SW 1271 (cell line): Measurements from ENCODE around the gene MTA2.

ENCODE experiments used
- DNase-seq, 2 experiments: peaks; one replicate each; lab custom pipeline; 2025; lab: John Stamatoyannopoulos, UW

The MTA2 gene

DNA sequence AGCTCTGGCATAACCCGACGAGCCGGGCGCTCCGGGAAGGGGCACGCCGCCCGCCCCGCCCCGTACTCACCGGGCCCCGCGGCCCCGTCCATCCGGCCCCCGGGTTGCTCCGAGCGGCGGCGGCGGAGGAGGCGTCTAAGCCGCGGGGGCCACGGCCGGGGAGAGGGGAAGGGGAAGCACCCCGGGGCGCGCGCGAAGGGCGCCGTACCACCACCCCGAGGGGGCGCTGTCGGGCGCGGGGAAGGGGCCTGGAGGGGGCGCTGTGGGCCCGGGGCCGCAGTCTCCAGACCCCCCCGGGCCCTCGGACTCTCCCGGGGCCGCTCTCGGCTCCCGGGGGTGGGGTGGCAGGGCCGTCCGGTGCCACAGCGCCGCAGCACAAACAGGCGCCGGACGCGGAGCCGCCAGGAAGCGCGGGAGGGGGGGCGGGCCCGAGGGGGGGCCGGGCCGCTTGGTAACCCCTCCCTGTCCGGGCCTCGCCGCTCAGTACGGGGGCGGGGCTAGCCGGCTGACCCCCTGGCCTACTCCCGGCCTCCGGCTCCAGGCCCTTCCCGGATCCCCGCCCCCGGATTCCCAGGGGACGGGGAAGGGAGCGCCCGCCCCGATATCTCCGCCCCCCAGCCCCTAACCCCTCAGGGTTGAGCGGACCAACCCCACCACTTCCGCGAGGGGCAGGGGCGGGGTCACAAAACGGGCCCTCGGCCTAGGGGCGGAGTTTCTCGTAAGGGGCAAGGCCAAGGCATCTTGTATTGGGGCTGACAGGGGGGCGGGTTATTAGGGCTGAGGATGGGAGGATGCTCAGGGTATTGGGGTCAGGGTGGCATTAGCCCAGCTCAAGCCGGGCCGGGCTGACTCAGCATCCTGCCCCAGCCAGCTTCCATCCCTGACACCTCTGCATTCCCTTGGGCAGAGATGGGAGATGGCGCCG, 11.0 kb upstream of the MTA2 start, which contains the start of the genes EML3 and ROM1:
Gene EML3 (minus strand): TSS at position 410 of the 925 bp plus-strand sequence. CDS start 318 bp downstream, at position 92.
Gene ROM1 (plus strand): TSS at position 892 of the 925 bp plus-strand sequence. CDS start 25 bp downstream, at position 917.
- peak; percentile 69 to 87 for DNase-seq

- DNase-seq, result peak in 1 of 2 experiments; percentile 50
Observed at GRCh38 chr11:62611705-62612365, 10.2 kb upstream of the MTA2 start.

DNA sequence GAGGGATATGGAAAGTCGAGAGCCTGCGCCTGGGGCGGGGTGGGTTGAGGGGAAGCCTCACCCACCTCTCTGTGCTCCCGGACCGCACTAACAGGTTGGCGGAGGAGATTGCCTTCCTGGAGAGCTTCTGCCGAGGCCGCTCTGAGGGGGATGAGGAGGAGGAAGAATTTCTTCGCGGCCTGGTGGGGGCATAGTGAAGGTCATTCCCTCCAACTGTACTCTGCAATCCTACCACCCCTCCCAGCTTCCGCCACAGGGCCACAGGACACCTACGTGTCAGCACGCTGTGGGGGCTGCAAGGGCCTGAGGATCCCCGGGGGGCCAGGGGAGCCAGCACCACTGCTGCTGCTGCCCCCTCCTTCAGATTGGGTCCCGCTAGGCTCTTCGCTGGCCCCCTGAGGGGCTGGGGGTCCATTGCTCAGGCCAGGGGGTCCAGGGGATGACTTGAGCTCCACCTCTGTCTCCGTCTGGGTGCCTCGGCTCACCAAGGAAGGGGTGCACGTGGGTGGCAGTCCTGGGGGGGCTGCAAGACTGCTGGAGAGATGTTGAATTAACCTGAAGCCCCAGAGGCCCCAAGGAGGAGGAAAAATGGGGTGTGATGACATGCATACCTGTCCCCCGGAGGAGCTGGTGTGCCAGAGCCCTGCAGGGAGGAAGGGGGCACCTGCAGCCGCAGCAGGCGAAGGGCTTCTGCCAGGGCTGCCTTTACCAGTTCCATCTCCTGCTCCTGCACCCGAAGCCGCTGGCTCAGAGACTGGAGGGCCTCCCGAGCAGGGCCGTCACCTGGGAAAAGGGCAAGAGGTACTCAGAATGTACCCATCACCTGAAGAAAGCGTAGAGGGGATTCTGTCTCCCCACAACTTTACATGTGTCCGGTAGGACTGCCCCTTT, 9.4 kb upstream of the MTA2 start:
- no peak for DNase-seq

DNA sequence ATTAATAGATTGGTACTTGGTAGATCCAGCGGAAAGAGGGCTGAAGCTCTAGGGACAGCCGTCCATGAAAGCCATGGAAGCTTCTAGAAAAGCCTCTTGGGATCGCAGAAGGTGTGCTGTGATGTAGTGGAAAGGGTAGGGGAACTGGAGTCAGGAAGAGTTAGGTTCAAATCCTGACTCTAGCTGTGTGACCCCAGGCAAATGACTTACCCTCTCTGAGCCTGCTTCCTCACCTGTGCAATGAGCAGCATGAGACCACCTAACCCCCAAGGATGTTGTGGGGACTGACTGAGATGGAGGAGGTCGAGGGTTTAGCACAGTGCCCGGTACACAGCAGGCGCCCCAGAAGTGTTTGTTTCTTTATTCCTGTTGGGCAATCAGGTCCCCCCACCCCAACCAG, 8.7 kb upstream of the MTA2 start:
- DNase-seq, result no peak

DNA sequence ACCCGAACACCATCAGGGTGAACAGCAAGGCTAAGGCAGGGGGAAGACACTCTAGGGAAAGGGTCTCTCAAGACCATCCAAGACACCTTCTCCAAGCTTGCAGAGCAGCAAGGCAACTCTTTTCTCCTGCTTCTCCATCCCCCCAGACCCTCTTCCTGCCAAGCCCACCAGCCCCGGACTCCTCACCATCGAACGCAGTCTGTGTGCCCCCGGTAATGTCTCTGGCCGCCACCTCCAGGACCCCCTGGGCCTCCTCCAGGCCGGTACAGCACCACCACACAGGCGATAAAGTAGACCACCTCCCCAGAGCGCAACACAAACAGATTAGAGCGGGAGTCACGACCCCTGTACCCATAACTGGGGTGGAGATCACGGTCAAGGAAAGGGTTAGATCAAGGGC, 7.1 kb upstream of the MTA2 start:
- no peak for DNase-seq

GRCh38 chr11:62607714-62608113, 6.0 kb upstream of the MTA2 start:
- DNase-seq, result no peak

- no peak for DNase-seq
Observed at GRCh38 chr11:62605902-62606301, 4.2 kb upstream of the MTA2 start.

DNA sequence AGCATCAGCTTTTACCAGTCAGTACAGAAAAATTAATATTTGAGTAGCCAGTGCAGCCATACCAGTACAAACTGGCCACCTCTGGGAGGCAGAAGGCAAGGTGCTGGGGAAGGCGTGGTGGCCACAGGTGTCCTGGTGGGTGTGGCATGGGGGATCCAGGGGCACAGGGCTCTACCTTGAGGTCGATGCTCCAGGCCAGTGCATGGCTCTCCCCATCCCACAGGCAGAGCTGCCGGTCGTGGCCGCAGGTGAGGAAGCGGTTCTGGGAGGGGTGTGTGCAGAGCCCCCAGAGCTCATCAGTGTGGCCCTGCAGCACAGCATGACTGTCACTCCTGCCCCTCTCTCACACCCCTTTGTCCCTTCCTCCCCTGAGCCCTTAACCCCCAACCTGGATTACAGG, 3.8 kb upstream of the MTA2 start:
- DNase-seq, result no peak

- peak in 1 of 2 experiments; percentile 14 for DNase-seq
Observed at GRCh38 chr11:62604460-62605120, 2.9 kb upstream of the MTA2 start.

DNA sequence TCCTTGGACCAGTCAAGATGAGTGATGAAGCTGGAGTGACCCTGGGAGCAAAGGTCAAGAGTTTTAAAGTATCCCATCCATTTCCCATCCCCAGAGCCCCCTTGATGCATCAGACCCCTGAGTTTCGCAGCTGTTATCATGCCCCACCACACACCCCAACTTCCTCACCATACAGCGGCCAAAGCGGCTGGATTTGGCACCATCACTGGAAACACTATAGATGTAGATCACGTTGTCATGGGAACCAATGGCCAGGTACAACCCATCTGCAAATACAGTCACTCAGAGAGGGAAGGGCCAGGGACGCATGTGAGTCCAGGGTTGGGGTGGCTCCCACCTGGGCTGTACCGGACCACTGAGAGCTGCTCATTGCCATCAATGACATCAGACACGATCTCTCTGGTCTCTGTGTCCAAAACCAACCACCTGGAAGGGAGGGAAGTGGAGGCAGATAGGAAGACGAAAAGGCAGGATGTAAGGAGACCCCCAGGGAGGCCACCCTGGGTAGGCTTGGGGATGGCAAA, 2.2 kb upstream of the MTA2 start:
- no peak for DNase-seq

DNA sequence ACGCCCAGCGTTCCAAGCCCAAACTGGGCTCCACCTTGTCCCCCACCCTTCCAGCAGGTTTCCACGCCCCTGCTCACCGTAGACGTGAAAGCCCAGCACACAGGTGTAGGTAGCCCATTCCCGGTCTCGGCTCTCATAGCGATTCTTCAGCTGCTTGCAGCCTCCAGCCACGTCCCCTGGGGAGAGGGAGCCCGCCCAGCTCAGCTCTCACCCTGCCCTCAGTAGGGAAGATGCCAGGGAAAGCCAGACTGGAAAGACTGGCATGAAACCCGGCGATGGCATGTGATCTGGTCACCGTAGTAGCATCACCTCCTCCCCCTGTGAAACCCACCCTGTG, 1.4 kb upstream of the MTA2 start:
- no peak for DNase-seq

DNA sequence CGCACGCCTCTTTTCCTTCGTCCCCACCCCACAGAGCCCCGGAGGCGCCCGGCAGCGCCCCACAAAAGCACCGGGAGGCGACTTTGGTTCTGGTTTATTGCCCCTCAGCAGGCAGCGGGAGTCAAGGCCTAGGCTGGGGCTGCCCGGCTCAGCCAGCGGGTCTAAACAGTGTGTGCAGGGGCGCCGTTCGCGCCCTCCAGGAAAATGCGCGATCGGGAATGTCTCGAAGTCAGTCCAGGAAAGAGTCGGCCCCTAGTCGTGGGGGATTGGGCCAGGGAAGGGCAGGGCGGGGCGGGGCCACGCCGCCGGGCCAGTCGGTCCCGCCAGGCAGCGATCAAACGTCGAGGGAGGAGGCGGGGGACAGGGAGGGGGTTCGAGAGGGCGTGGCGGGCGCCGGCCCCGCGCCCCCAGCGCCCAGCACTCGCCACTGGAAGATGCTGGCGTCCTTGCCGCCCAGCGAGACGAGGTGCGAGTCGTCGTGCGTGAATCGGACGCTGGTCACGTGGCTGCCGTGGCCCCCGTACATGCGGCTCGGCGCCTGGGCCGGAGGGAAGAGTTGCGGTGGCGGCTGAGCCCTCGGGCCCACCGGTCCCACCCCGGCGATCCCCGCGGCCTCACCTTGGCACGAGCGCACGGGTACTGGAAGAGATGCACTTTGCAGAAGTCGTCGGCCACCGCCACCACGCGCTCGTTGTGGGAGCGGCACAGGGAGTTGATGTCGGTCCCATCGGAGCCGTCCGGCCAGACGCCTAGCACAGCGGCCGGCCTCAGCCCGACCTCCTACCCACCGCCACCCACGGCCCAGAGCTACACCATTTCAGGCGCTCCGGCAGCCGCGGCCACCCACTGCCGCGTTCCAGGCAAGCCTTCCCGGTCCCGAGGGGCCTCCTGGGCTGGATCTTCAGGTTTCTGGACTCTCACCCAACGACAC, 741 bp upstream of the MTA2 start:
- DNase-seq, result no peak

GRCh38 chr11:62601122-62601371, 618 bp downstream of the MTA2 start:
- DNase-seq, result no peak

GRCh38 chr11:62600367-62601121, 1.1 kb downstream of the MTA2 start:
- no peak for DNase-seq

GRCh38 chr11:62599901-62600300, 1.8 kb downstream of the MTA2 start:
- no peak for DNase-seq

- peak; percentile 86 to 91 for DNase-seq
Observed at GRCh38 chr11:62599069-62599696, 2.5 kb downstream of the MTA2 start.

- DNase-seq, result no peak
Observed at GRCh38 chr11:62595124-62595523, 6.5 kb downstream of the MTA2 start.

- peak in 1 of 2 experiments; percentile 52 for DNase-seq
Observed at GRCh38 chr11:62593434-62594044, 8.1 kb downstream of the MTA2 start.

GRCh38 chr11:62592989-62593421, 8.7 kb downstream of the MTA2 start:
- no peak for DNase-seq
